Measurements from ENCODE around the gene PRMT3.

The PRMT3 gene

DNA sequence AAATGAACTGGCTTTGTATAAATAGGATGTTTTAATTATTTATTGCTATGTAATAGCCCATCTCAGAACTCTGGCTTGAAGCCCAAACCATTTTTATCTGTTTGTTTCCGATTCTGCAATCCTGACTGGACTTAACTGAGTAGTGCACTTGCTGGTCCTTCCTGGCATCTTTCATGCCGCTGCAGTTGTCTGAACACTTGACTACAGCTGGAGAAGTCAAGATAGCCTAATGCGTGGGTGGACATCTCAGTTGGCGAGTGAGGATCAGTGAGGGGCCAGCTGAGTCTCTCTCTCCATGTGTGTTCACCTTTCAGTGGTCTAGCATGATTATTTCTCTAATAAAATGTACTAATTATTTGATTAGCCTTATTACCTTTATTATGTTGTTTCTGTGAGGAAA lies 105.8 kb downstream of the PRMT3 start:
- Histone ChIP-seq H3K4me1 (no peaks in the 10 kb centered on the region), H3K27ac (no peak overlapping the region), H3K9me3 (no peaks in the 10 kb centered on the region), H3K4me3 (no peak overlapping the region), H3K36me3 (peaks cover 7 to 17% (median 16%) of the 10 kb centered on the region in 3 donors), H3K27me3 (no peaks in the 10 kb centered on the region)
- no peak for DNase-seq
- TF ChIP-seq CTCF (IDR thresholded peaks at IDR 0.05) = no peak
- intact Hi-C loops (cut with DNase I; ENCODE audit: low total_unique reads) = no loop called here

DNA sequence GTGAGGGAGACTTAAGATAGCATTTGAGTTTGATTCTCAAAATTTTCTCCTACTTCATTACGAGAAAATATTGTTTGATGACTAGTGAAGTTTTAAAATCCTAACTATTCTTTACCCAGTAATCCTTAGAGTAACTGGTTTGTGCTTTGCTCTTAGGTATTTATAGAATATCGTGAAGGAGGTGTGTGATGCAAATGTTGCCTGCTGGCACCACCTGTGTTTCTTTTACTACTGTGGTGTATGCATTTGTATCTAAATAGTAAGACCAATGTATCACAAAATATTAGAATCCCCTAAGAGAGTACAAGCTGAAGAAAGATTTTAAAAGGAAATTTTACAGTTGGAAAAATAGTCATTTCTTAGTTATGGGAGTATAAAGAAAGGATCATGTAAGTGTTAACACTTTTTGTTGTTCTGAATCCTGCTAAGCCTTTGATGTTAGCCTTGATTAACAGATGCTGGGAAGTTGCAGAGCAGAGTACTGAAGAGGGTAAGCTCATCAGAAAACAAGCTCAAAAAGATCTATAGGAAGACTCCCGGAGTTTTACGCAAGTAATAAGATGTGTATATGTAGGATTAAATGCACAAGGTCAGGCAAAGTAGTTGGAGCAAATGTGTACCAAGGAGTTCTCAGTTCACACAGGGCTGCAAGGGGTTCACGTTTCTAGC lies 109.7 kb downstream of the PRMT3 start:
- no peak for DNase-seq
- peaks cover 7 to 18% (median 17%) of the 10 kb centered on the region in 3 donors for H3K36me3 ChIP-seq
- no peak overlapping the region for H3K27ac ChIP-seq
- H3K4me3 ChIP-seq = no peak overlapping the region
- no peaks in the 10 kb centered on the region for H3K27me3 ChIP-seq
- TF ChIP-seq CTCF (IDR thresholded peaks at IDR 0.05) = no peak
- intact Hi-C loops (cut with DNase I; ENCODE audit: low total_unique reads) = no loop called here
- no peaks in the 10 kb centered on the region for H3K9me3 ChIP-seq
- no peaks in the 10 kb centered on the region for H3K4me1 ChIP-seq

- H3K9me3 ChIP-seq = no peaks in the 10 kb centered on the region
- H3K4me1 ChIP-seq = no peaks in the 10 kb centered on the region
- peaks cover 0 to 6% (median 0%) of the 10 kb centered on the region in 3 donors for H3K36me3 ChIP-seq
Measured at GRCh38 chr11:20501252-20501651, 113.7 kb downstream of the PRMT3 start.

DNA sequence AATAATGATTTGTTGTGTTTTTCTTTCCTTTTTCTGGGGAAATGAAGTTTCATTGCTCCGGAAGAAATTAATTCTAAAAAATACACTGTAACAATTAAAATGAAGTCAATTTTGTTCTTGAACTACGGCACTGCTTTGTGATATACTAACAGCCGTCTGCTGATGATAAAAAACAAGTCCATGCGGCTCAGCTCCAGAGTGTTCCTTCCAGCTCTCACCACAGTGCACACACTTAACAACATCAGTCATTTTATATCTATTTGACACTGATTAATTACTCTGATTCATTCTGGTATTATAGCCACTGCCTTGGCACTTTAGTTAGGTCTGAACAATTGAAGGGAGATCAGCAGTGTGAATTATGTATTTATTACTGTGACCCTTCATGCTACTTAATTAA lies 114.5 kb downstream of the PRMT3 start:
- H3K4me1 ChIP-seq = no peaks in the 10 kb centered on the region
- H3K4me3 ChIP-seq = no peak overlapping the region
- no peaks in the 10 kb centered on the region for H3K27me3 ChIP-seq
- no peak for DNase-seq
- TF ChIP-seq CTCF (IDR thresholded peaks at IDR 0.05) = no peak
- peaks cover 0 to 6% (median 0%) of the 10 kb centered on the region in 3 donors for H3K36me3 ChIP-seq
- no peak overlapping the region for H3K27ac ChIP-seq
- H3K9me3 ChIP-seq = no peaks in the 10 kb centered on the region
- intact Hi-C loops (cut with DNase I; ENCODE audit: low total_unique reads) = no loop called here

More at GRCh38 chr11:20501252-20501651, 113.7 kb downstream of the PRMT3 start:
- Histone ChIP-seq H3K27ac (no peak overlapping the region), H3K4me3 (no peak overlapping the region), H3K27me3 (no peaks in the 10 kb centered on the region)
- intact Hi-C loops (cut with DNase I; ENCODE audit: low total_unique reads) = no loop called here
- TF ChIP-seq CTCF (IDR thresholded peaks at IDR 0.05) = no peak
- no peak for DNase-seq

GRCh38 chr11:20511982-20512381 lies 124.5 kb downstream of the PRMT3 start:
- H3K27ac ChIP-seq = no peak overlapping the region
- no peaks in the 10 kb centered on the region for H3K4me1 ChIP-seq
- H3K36me3 ChIP-seq = peaks cover 5 to 8% (median 7%) of the 10 kb centered on the region in 3 donors
- no peak overlapping the region for H3K4me3 ChIP-seq
- H3K9me3 ChIP-seq = no peaks in the 10 kb centered on the region
- intact Hi-C loops (cut with DNase I; ENCODE audit: low total_unique reads) = no loop called here
- no peak for TF ChIP-seq CTCF (IDR thresholded peaks at IDR 0.05)
- no peaks in the 10 kb centered on the region for H3K27me3 ChIP-seq
- DNase-seq = no peak

Measured in tibial artery (tissue), 4 donors.